ENCODE data around the gene MAMLD1.

The MAMLD1 gene

DNA sequence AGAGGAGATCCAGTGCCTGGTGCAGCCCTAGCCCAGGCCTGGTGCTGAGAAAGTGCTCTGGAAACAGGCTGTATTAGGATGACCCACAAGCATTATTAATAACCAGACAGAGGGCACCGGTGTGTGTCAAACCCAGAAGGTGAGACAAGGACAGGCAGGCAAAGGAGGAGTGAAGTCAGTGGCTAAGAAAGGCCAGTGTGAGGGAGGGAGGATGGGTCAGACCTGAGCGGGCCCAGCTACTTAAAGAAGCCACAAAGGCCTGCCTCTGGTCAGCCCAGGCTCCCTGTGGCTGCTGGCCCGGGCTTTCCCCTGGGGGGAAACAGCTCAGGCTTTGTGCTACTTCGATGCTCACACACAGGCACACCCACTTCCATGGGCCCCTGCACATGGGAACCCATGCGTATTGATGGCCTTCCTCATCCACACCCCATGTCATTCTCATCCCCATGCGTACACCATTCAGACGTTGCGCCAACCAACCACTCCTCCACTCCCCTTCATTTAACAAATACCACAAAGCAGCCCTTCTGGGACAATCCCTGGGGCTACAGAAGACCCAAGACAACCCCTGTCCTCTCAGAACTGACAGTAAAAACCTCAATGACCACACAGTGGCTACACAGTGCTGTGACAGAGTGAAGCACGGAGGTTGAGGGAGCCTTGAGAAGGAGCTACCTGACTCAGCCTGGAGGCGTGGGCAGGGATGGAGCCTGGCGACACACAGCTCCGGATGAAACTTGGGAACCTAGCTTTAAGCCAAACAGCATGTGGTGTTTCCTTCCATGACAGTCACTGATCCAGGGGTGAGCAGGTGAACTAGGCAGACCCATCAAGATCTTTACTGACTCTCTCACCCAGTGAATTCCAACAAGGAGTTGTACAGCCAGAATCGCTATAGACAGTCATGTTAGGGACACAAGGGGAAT, 180.4 kb downstream of the MAMLD1 start:
- no peak for DNase-seq

DNA sequence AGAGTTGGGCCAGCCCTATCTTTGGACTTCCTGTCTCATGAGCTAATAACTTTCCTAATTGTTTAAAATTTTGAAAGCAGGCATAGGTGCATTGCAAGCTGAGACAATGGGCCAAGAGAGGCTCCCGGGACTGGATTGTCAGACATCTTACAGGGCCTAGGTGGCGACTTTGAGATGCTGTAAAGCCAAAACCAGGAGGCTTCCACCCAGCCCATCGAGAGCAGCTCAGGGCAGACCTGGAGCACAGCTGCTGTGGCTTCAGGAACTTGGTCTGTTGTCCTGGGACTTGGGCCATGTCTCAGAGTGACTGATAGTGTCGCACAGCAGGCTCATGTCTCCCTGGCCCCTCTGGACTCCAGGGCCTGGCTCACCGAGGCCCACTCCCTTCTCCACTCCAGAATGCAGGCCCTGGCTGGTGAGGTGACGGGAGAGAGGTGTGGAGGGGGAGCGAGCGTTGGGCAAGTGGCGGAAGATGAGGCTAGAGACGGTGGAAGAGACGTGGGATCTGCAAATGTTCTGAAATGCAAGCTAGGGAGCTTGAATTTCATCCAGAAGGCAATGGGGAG, 181.2 kb downstream of the MAMLD1 start:
- DNase-seq, result peak; percentile 9

DNA sequence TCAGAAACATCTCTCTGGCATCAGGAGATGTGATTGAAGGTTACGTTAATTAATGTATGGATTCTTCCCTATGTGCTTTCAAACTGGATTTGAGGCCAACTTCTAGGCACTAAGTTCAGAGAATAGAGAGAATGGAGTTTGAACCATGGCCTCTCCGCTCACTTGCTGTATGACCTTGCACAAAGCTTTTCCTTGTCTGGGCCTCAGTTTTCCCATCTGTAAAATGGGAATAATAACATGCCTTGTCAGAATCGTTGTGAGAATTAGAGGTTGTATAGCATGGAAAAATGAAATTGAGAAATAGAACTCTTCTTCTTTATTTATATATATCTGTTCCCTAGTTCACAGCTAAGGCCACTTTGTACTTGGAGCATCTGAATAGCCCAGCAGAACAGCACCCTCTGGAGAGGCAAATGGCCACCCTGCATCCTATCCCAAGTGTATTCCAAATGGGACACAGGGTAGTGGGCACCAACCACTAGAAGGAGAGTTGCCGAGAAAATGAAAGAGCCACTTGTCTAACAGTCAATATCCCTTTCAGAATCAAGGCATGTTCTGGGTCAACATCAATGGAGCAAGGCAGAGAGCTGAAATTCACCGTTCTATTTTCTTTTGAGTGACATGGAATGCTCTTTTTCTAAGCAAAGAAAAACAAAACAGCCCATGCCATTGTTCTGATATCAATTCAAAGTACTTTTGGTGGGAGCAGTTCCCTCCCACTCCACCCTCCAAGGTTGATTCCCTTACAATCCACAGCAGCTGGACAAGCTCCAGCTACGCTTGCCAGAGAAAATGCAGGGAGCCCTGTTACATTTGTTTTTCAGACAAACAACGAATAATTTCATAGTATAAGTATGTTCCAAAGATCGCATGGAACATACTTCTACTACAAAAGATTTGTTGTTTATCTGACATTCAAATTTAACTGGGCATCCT, 182.0 kb downstream of the MAMLD1 start:
- no peak for DNase-seq

DNA sequence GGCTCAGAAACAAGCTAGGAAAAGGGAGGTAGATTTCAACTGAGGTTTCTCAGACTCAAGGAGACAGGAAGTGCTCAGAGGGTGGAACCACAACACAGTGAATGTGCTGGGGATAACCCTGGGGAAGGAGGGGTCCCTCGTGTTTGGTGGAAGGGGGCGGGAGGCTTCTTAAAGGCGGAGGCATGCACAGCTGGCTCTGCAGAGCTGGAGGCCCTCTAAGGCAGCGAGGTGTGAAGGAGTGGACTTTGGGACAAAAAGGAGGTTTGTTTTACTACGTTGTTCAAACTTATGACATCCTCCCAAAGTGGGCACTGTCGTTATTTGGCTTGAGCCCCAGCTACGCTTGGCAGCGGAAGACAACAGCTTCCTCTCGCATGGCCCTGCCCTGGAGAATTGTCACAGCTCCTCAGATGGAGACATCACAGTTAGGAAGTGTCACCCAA, 183.6 kb downstream of the MAMLD1 start:
- no peak for DNase-seq

DNA sequence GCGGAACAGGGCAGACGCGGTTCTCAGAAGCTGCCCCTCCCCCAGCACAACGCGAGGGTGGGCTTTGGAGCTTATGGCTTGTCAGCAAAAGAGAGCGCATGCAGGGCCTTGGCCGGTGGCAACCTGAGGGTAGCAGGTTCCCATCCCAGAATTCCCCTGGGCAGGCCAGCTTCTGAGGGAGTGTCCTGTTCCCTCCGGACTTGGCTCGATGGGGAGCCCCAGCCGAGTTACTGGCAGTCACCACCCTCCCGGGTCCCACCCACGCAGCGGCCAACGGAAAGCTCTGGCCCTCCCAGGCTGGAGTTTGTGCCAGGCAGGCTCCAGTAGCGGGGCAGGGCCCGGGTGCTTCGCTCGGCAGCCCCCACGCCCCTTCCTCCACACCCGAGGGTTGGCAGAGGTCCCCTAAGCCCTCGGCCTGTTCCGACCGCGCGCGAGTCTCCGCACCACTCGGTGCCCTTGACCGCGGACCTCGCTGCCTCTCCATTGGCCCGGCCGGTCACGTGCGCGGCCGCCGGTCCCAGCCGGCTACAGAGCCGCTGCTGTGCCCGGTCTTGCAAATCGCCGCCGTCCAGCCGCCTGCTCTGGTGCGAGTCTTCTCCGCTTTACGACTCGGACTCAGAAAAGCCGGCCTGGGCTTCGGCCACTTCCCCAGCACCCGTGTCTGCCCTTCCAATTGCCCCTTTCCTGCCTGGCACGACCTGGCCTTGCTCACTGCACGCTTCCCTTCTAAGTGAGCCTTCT, 184.4 kb downstream of the MAMLD1 start:
- peak; percentile 42 for DNase-seq

DNA sequence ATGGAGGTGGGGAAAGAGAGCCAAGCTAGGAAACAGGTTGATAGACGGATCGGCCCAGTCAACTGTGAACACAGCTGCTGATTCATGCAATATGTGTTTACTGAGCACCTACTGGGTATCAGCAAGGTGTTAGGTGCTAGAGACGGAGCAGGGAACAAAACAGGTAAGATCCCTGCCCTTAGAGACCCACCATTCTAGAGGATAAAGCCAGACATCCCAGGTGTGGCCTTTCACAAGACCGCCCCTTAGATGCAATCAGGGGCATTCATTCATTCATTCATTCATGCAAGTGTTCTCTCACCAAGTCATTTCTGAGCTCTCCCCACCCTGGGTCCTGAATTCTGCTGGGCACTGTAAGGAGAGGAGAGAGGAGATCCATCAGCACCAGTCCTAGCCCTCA, 185.1 kb downstream of the MAMLD1 start:
- no peak for DNase-seq

DNA sequence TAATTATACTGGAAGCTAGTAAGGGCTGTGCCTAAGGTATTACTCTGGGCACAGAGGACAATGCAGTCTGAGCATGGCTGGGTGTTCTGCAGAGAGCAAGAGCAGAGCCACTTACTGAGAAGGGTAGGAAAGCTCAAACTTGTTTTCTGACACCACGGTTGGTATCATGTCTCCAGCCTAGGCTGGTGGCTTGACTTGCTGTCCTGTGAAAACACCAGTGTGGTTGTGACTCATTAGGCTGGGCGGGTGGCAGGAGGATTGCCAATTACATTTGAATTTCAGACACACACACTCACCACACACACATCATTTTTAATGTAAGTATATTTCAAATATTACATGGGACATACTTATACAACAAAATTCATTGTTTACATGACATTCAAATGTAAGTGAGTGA, 185.6 kb downstream of the MAMLD1 start:
- DNase-seq, result peak; percentile 14

DNA sequence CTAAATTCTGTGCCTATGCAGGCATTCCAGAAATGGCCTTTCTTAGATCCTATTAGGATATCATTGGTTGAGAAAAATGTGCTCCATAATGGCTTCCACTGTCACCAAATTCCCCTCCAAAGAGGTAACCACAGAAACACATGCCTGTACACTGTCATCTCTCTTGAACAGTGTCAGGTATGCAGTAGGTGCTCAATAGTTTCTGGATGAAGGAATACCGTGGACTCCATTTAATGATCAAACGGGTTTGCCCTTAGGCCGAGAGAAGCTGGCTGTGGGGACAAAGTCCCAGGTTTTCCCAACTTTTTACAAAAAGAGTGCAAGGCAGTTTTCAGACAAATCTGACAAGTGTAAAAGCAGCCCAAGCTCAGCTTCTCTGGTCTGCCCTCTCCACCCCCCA, 188.8 kb downstream of the MAMLD1 start:
- no peak for DNase-seq

DNA sequence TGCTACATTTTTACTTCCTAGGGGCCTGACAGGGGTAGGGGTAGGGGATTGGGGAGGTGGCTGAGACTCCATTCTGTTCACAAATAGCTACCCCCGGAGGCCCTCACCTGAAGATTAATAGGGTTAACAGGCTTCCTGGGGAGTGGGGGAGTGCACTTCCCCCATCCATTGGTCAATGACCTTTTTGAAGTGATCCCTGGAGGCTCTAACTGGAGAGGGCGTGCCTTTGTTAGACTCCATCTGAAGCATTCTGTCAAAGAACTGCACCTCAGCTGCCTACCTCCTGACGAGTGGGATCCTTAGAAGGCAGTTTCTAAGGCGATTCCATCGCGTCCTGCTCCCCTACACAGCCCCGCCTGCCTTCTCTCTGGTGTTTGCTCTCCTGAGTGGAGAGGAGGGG, 195.3 kb downstream of the MAMLD1 start:
- no peak for DNase-seq
